Nephron (organoid): Measurements from ENCODE around the gene SLC27A6.

Source experiments
- H3K27ac Mint-ChIP-seq, 3 experiments: 2 replicates each; pipeline ENCODE4 v1.8.0; 2020; ENCODE audit warnings: mixed read lengths in 3 of 3, mild to moderate bottlenecking in 2 of 3, moderate library complexity in 1 of 3
- H3K27me3 Mint-ChIP-seq: 2 replicates; pipeline ENCODE4 v1.8.0; 2021; ENCODE audit warnings: low read depth, mild to moderate bottlenecking, moderate library complexity, mixed read lengths
- H3K36me3 Mint-ChIP-seq: 2 replicates; pipeline ENCODE4 v1.8.0; 2020; ENCODE audit warnings: low read depth, mixed read lengths
- H3K4me1 Mint-ChIP-seq: 2 replicates; pipeline ENCODE4 v1.8.0; 2020; ENCODE audit warnings: mixed read lengths
- H3K4me3 Mint-ChIP-seq, 3 experiments: 2 replicates each; pipeline ENCODE4 v1.8.0; 2020; ENCODE audit warnings: mild to moderate bottlenecking in 3 of 3, mixed read lengths in 3 of 3, moderate library complexity in 2 of 3
- H3K9me3 Mint-ChIP-seq: 2 replicates; pipeline ENCODE4 v1.8.0; 2020; ENCODE audit warnings: mixed read lengths
- TF ChIP-seq, protein P1 (sequence below), 3 experiments: fragments of 200-600 bp; sonication (generic); IDR thresholded peaks; one replicate each; pipeline ENCODE4 v1.5.0; 2021; ENCODE audit warnings: antibody characterized with exemption in 3 of 3; ENCODE audit not compliant: unreplicated experiment in 3 of 3

SLC27A6 gene

DNA sequence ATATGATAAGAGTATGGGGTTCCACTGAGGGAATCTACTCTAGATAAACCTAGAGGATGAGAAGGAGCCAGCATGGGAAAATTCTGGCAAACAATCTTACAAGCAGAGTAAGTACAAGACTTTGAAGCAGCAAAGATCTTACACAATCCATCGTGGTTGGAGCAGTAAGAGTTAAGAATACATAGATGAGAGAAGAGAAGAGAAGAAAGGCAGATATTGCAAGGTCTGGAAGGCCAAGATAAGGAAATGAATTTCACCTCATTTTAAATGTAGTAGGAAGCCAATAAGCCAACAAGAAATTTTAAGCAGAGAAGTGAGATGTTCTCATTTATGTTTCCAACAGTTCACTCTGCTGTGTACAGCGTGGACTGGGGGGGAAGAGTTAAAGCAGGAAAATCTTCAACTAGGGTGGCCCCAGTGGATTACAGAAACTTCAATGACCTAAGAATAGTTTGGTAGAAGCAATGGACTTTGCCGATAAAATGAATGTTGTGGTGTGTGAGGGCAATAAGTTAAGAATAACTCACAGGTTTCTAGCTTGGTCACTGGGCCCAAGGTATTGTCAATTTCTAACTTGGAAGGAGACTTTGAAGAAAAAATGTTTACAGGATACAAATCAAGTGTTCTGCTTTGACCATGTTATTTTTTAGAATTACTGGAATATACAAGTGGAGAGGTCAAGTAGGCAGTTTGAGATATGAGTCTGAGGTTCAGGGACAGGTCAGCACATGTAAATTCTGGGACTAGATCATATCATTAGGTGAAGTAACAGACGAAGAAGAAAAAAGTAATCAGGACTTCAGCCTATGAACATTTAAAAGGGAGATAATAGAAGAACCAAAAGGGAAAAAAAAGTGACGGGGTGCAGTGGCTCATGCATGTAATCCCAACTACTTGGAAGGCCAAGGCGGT, 117.2 kb downstream of the SLC27A6 start:
- no peak overlapping the region for H3K27ac Mint-ChIP-seq
- TF ChIP-seq, protein P1, sequence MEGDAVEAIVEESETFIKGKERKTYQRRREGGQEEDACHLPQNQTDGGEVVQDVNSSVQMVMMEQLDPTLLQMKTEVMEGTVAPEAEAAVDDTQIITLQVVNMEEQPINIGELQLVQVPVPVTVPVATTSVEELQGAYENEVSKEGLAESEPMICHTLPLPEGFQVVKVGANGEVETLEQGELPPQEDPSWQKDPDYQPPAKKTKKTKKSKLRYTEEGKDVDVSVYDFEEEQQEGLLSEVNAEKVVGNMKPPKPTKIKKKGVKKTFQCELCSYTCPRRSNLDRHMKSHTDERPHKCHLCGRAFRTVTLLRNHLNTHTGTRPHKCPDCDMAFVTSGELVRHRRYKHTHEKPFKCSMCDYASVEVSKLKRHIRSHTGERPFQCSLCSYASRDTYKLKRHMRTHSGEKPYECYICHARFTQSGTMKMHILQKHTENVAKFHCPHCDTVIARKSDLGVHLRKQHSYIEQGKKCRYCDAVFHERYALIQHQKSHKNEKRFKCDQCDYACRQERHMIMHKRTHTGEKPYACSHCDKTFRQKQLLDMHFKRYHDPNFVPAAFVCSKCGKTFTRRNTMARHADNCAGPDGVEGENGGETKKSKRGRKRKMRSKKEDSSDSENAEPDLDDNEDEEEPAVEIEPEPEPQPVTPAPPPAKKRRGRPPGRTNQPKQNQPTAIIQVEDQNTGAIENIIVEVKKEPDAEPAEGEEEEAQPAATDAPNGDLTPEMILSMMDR (IDR thresholded peaks at IDR 0.05; ENCODE audit: unreplicated experiment in 3 of 3): no peak
- no peaks in the 10 kb centered on the region for H3K36me3 Mint-ChIP-seq
- H3K4me1 Mint-ChIP-seq: peaks cover 6% of the 10 kb centered on the region
- H3K4me3 Mint-ChIP-seq: no peak overlapping the region
- H3K9me3 Mint-ChIP-seq: no peaks in the 10 kb centered on the region
- no peaks in the 10 kb centered on the region for H3K27me3 Mint-ChIP-seq
